K562 (cell line): Measurements from ENCODE around the gene TAF4. TPM values are rescaled to one million over a fixed set of nuclear protein-coding genes. Genes with fewer than 3 reads are reported as not detected.
A peak's percentile ranks its signal among the peaks of the same experiment; 100 is the strongest.

ENCODE experiments used
- ATAC-seq: fragments of 200-7000 bp; cut with Tn5 transposase; 3 replicates; pipeline ENCODE4 v1.9.1; 2020; ENCODE audit warnings: moderate library complexity
- BruUV-seq: library from RNA; stranded (reverse); fragments of 400-500 nt; replicated peaks from 2 replicates; lab custom pipeline; 2021; lab: Mats Ljungman, UMichigan
- CTCF ChIA-PET: fragments of 300-600 bp; formaldehyde crosslinking; extraction: SDS; loops from one replicate; lab custom pipeline; 2021; ENCODE audit warnings: low intra/inter-chr PET ratio; lab: Yijun Ruan, JAX
- POLR2A ChIA-PET: fragments of 300-600, 350-650 bp; sonication (Branson Sonifier 250); formaldehyde crosslinking; extraction: SDS; loops from one replicate; lab custom pipeline; 2021; ENCODE audit warnings: antibody characterized with exemption, inconsistent platforms; lab: Yijun Ruan, JAX
- DNase-seq, 4 experiments: peaks; one replicate each; pipeline versions ENCODE4 v3.0.0 to v3.0.0-alpha.2; 2011 to 2018; ENCODE audit warnings: low spot score in 3 of 4, mixed read lengths in 3 of 4; ENCODE audit errors: extremely low read depth in 1 of 4
- FAIRE-seq: peaks from 2 replicates; lab custom pipeline; 2011; peaks lifted over from hg19 to GRCh38; lab: Jason Lieb, UNC
- H2AFZ ChIP-seq: 2 replicates; pipeline ENCODE4 v1.6.0; 2011; ENCODE audit warnings: low read depth, low read length, control low read depth, inconsistent platforms
- H3K27ac ChIP-seq: fragments of 200-600 bp; 3 replicates; pipeline ENCODE4 v1.8.0; 2011; ENCODE audit warnings: low read depth, mild to moderate bottlenecking, control low read depth, inconsistent platforms, low read length, moderate library complexity, mixed read lengths; ENCODE audit errors: extremely low read depth
- H3K27me3 ChIP-seq, 2 experiments: fragments of 300-600 bp in 1 of 2; 2 replicates in 1 of 2; 3 replicates in 1 of 2; pipeline versions ENCODE4 v1.6.0 to v1.8.0; 2011; ENCODE audit warnings: inconsistent platforms in 2 of 2, low read length in 2 of 2, mild to moderate bottlenecking in 1 of 2, mixed read lengths in 1 of 2, moderate library complexity in 1 of 2; ENCODE audit not compliant: control insufficient read depth in 2 of 2, insufficient read depth in 2 of 2
- H3K36me3 ChIP-seq: fragments of 300-600 bp; 3 replicates; pipeline ENCODE4 v1.8.0; 2011; ENCODE audit warnings: mild to moderate bottlenecking, low read length, inconsistent platforms; ENCODE audit not compliant: control insufficient read depth, insufficient read depth
- H3K4me1 ChIP-seq, 2 experiments: fragments of 200-600 bp in 1 of 2; replicated peaks in 1 of 2; 2 replicates in 1 of 2; 3 replicates in 1 of 2; pipeline versions ENCODE4 v1.5.1 to v1.8.0; 2011; ENCODE audit warnings: inconsistent platforms in 2 of 2, low read length in 2 of 2, mild to moderate bottlenecking in 1 of 2, mixed read lengths in 1 of 2, moderate library complexity in 1 of 2; ENCODE audit not compliant: control insufficient read depth in 2 of 2, insufficient read depth in 2 of 2
- H3K4me2 ChIP-seq: 2 replicates; pipeline ENCODE4 v1.6.1; 2011; ENCODE audit warnings: low read length, control low read depth, inconsistent platforms, mixed read lengths; ENCODE audit not compliant: insufficient read depth
- H3K4me3 ChIP-seq: fragments of 200-600 bp; sonication (generic), shearing (Covaris generic); 2 replicates; pipeline ENCODE4 v1.5.1; 2016; ENCODE audit warnings: control low read depth, inconsistent platforms
- H3K79me2 ChIP-seq: fragments of 200-600 bp; 3 replicates; pipeline ENCODE4 v1.8.0; 2011; ENCODE audit warnings: low read length, inconsistent platforms; ENCODE audit not compliant: control insufficient read depth, insufficient read depth
- H3K9ac ChIP-seq, 2 experiments: 2 replicates each; pipeline versions ENCODE4 v1.6.0 to v1.6.1; 2011; ENCODE audit warnings: low read depth in 2 of 2, low read length in 2 of 2, control low read depth in 1 of 2, inconsistent platforms in 1 of 2, mild to moderate bottlenecking in 1 of 2, mixed read lengths in 1 of 2; ENCODE audit not compliant: insufficient read depth in 1 of 2
- H3K9me1 ChIP-seq: one replicate; pipeline ENCODE4 v1.6.0; 2011; ENCODE audit warnings: inconsistent platforms, mild to moderate bottlenecking, low read length, moderate library complexity; ENCODE audit not compliant: control insufficient read depth, insufficient read depth
- H3K9me3 ChIP-seq: replicated peaks from 2 replicates; pipeline ENCODE4 v1.5.1; 2011; ENCODE audit warnings: low read depth, low read length, inconsistent platforms; ENCODE audit not compliant: control insufficient read depth, insufficient read depth
- H4K20me1 ChIP-seq: replicated peaks from 2 replicates; pipeline ENCODE4 v1.6.1; 2011; ENCODE audit warnings: low read length, inconsistent platforms, mixed read lengths; ENCODE audit not compliant: control insufficient read depth, insufficient read depth
- CEBPB ChIP-seq: fragments of 450-650 bp; IDR thresholded peaks from 2 replicates; pipeline ENCODE4 v1.6.1; 2016; ENCODE audit warnings: missing genetic modification characterization, missing compliant biosample characterization
- REST ChIP-seq, 2 experiments: fragments of 450-650 bp; formaldehyde crosslinking in 1 of 2; IDR thresholded peaks; 2 replicates each; pipeline versions ENCODE4 v1.4.0 to v1.6.1; 2014 to 2020; ENCODE audit warnings: mild to moderate bottlenecking in 2 of 2, borderline replicate concordance in 1 of 2, low read depth in 1 of 2
- SMC3 ChIP-seq: conservative IDR thresholded peaks from 2 replicates; pipeline ENCODE4 v1.6.1; 2011; ENCODE audit warnings: low read depth, low read length, improper control_type of control experiment; ENCODE audit not compliant: insufficient read depth
- STAG1 ChIP-seq: sonication (generic); formaldehyde crosslinking; IDR thresholded peaks from 2 replicates; pipeline ENCODE4 v1.5.0; 2020; ENCODE audit warnings: missing genetic modification reagents, borderline replicate concordance
- TFAP4 ChIP-seq: sonication (generic); formaldehyde crosslinking; IDR thresholded peaks from 2 replicates; pipeline ENCODE4 v1.8.0; 2022; ENCODE audit warnings: missing genetic modification reagents, mild to moderate bottlenecking, moderate library complexity, borderline replicate concordance
- USF1 ChIP-seq: sonication (generic); formaldehyde crosslinking; IDR thresholded peaks from 2 replicates; pipeline ENCODE4 v1.9.0; 2022; ENCODE audit warnings: mild to moderate bottlenecking, missing genetic modification reagents
- ZNF23 ChIP-seq: fragments of 250-450 bp; sonication (Bioruptor Pico); IDR thresholded peaks from 2 replicates; pipeline ENCODE4 v1.4.0; 2020; ENCODE audit warnings: mild to moderate bottlenecking
- WGBS: fragments of 100-300 bp; shearing (Covaris generic); methylation state at CpG from one replicate; pipeline ENCODE4 v1.1.6; 2016; ENCODE audit warnings: low coverage, mixed read lengths; ENCODE audit not compliant: insufficient coverage; ENCODE audit errors: missing lambda C conversion rate; 5-methylcytosine and 5-hydroxymethylcytosine counted together
- in situ Hi-C: fragments of 300-500 bp; cut with MboI; formaldehyde crosslinking; loops from 4 replicates; pipeline ENCODE4 v1.15.0; 2018; ENCODE audit warnings: inconsistent platforms, mixed read lengths
- intact Hi-C: fragments of 100-400 bp; cut with micrococcal nuclease; formaldehyde crosslinking; loops from 2 replicates; pipeline ENCODE4 v1.14.2; 2022
- polyA plus RNA-seq, 8 experiments: library from polyadenylated mRNA; depleted of rRNA in 4 of 8; stranded (reverse) in 5 of 8; unstranded in 3 of 8; fragments of >200 nt; fragmentation: Nextera tagmentation in 2 of 8; fragmentation: Illumina TruSeq in 1 of 8; extraction: Ambion mirVana in 2 of 8; extraction: Trizol in 1 of 8; gene quantifications; 2 replicates each; pipeline versions ENCODE4 v1.2.1 to v1.2.3, GENCODE V29; 2011 to 2014; ENCODE audit warnings: inconsistent platforms in 1 of 8, missing spikeins in 1 of 8
- total RNA-seq, 7 experiments: library from RNA; depleted of rRNA in 6 of 7; stranded (reverse); fragments of >200 nt in 6 of 7; fragmentation: Illumina TruSeq in 2 of 7; extraction: Trizol in 2 of 7; gene quantifications; 2 replicates each; pipeline versions ENCODE4 v1.2.1 to v1.2.3, GENCODE V29; 2011 to 2021; ENCODE audit warnings: low replicate concordance in 1 of 7

The TAF4 gene
- total and polyA plus RNA-seq, 9 of the 15 experiments (the other 6 are each of a cell fraction or from before 2014, with no cell fraction given) = 0.44 to 28.3 (median 5.6) TPM

GRCh38 chr20:62010551-62011402 lies 54.9 kb downstream of the TAF4 start:
- H3K9me3 ChIP-seq = no peaks in the 10 kb centered on the region
- in situ Hi-C loops (no loop called here), intact Hi-C loops (loop anchor here (5.0 kb wide), 2 partner anchors 132 to 147 kb away; partner anchors contain the start of genes PSMA7 and SS18L1)
- ChIA-PET CTCF (interaction anchor here (0.7 to 2.0 kb wide), 5 partner anchors 126 to 797 kb away, joined by 3 to 13 read pairs (median 3); no protein-coding TSS in a partner anchor), POLR2A (interaction anchor here (0.6 to 1.4 kb wide), 7 partner anchors 9 to 199 kb away, joined by 3 to 7 read pairs (median 4); no protein-coding TSS in a partner anchor)
- H3K36me3 ChIP-seq = peaks cover 79% of the 10 kb centered on the region
- H3K9me1 ChIP-seq = no peaks in the 10 kb centered on the region
- no peak overlapping the region for H3K4me3 ChIP-seq
- H3K27ac ChIP-seq = no peak overlapping the region
- peaks cover 0 to 19% of the 10 kb centered on the region in 2 experiments; a peak in 2 of 5 replicates for H3K4me1 ChIP-seq
- no peak overlapping the region for H3K4me2 ChIP-seq
- peaks cover 9% of the 10 kb centered on the region; the same call in 1 of the 2 replicates for H4K20me1 ChIP-seq
- H3K79me2 ChIP-seq = peaks cover 20% of the 10 kb centered on the region
- no peak overlapping the region for H2AFZ ChIP-seq
- ATAC-seq (peak; percentile 92), DNase-seq (peak; percentile 51 to 73 (median 62)), FAIRE-seq (peak; percentile 93)
- WGBS = 44% methylated on average over 13 of the region's 13 CpGs
- BruUV-seq = no TSS peak
- no peak overlapping the region for H3K9ac ChIP-seq
- H3K27me3 ChIP-seq = no peaks in the 10 kb centered on the region
- TF ChIP-seq ZNF23 (no peak), USF1 (CRISPR knock-in tag) (peak; percentile 43; the same call in 1 of the 2 replicates), CEBPB (tag) (no peak), REST (IDR thresholded peaks at IDR 0.05; ENCODE audit: borderline replicate concordance) (peak; percentile 79; the same call in 1 of the 2 replicates), REST (CRISPR knock-in tag; IDR thresholded peaks at IDR 0.05; ENCODE audit: low read depth) (no peak), STAG1 (peak; percentile 66; the same call in 1 of the 2 replicates), SMC3 (peak; percentile 76), TFAP4 (CRISPR knock-in tag) (0 out of 2 replicates have a peak, but pooled peaks have one; percentile 17)
